A673 (cell line): ENCODE measurements around the gene DGCR8.

Experiments used
- EZH2 ChIP-seq: fragments of 200-600 bp; sonication (generic); IDR thresholded peaks from 2 replicates; pipeline ENCODE4 v1.6.1; 2017; ENCODE audit warnings: borderline replicate concordance, low read depth, mild to moderate bottlenecking, mixed read lengths, antibody characterized with exemption, low read length; ENCODE audit not compliant: poor library complexity, severe bottlenecking
- TF ChIP-seq, protein P1 (sequence below): fragments of 300-800, 200-600 bp; sonication (generic); conservative IDR thresholded peaks from 2 replicates; pipeline ENCODE4 v1.5.1; 2017; ENCODE audit warnings: low read depth, mild to moderate bottlenecking, antibody characterized with exemption, low read length, moderate library complexity, mixed read lengths

DNA sequence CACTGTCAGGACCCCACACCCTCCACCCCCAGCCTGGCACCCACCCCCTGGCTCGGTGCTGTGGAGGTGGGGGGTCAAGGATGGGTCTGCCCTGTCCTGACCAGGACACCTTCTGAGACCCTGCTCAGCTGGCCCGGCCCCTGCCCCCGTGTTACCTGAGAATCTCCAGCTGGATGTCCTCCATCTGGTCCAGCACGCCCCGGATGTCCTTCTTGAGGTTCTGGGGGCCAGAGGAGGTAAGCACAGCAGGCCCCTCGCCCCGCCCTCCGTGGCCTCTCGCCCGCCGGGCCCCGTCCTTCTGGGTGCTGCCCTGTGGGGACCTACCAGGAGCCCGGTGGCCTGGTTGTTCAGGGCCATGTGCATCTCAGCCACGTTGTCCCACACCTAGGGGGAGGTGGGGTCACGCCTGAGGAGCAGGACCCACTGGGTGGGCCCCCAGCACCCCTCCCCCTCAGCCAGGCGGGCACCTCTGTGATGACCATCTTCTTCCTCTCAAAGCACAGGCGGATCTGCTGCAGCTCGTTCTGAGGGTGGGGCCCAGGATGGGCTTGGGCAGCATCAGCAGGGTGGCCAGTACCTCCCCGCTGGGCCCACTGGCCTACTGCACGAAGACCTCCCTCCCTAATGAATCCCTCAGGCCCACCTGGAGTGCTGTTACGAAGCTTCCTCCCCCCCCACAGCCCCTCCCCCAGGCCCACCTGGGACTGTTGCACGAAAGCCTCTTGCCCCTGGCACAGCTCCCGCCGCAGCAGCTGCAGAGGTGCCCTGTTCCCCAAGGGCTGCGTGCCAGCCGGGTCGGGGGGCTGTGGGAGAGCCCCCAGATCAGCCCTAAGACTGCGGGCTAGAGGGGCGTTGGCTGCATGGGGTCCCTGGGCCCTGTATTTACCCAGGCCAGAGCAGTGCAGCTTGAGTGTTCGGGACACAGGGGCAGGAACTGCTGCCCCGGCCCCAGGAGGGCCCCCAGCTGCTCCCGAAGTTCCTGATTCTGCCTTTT, 69.5 kb downstream of the DGCR8 start:
- TF ChIP-seq, protein P1, sequence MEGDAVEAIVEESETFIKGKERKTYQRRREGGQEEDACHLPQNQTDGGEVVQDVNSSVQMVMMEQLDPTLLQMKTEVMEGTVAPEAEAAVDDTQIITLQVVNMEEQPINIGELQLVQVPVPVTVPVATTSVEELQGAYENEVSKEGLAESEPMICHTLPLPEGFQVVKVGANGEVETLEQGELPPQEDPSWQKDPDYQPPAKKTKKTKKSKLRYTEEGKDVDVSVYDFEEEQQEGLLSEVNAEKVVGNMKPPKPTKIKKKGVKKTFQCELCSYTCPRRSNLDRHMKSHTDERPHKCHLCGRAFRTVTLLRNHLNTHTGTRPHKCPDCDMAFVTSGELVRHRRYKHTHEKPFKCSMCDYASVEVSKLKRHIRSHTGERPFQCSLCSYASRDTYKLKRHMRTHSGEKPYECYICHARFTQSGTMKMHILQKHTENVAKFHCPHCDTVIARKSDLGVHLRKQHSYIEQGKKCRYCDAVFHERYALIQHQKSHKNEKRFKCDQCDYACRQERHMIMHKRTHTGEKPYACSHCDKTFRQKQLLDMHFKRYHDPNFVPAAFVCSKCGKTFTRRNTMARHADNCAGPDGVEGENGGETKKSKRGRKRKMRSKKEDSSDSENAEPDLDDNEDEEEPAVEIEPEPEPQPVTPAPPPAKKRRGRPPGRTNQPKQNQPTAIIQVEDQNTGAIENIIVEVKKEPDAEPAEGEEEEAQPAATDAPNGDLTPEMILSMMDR = no peak
- TF ChIP-seq EZH2 = no peak
